Measurements from ENCODE around the gene MAGI1. TPM values are rescaled to one million over a fixed set of nuclear protein-coding genes. Genes with fewer than 3 reads are reported as not detected.
"Not testable (repeated sequence)": the region's sequence is repeated elsewhere in the genome, so short reads cannot be mapped to it uniquely, and the experiment has no call there.

MAGI1 gene
- polyA plus RNA-seq, 1 experiment, result 14.2 TPM

DNA sequence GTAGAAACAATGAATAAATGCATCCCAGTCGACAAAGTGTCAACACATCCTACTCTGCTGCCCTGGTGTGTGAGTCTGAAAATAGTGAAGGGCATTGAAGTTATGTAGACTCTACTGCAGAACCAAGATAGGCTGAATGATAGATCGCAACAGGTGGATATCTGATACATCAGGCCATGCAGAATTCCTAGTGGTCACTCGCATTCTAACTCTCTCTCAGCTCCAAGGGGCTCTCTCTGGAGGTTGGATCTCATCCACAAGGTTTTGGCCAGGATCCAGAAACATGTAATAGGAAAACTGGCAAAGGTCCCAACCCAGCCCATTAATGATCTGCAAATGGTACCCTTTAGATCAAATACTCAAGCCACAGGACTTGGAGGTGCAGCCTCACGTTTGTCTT, 514.1 kb downstream of the MAGI1 start:
- no peak for TF ChIP-seq CTCF (IDR thresholded peaks at IDR 0.05; ENCODE audit: low read depth, low read length)
- Histone ChIP-seq H3K4me3 (ENCODE audit: low read depth, low read length) (no peak overlapping the region), H3K27me3 (ENCODE audit: control insufficient read depth, insufficient read depth, low read length) (no peaks in the 10 kb centered on the region), H3K27ac (ENCODE audit: low read depth, low read length) (no peak overlapping the region), H3K9me3 (ENCODE audit: control insufficient read depth, insufficient read depth, low read length) (no peaks in the 10 kb centered on the region)
- ChIA-PET CTCF (no interaction called here), POLR2A (no interaction called here)
- DNase-seq (ENCODE audit: low read depth, low spot score), result no peak

- CTCF ChIA-PET, result no interaction called here
- TF ChIP-seq CTCF (IDR thresholded peaks at IDR 0.05; ENCODE audit: low read depth, low read length), result no peak
- no peaks in the 10 kb centered on the region for H3K9me3 ChIP-seq (ENCODE audit: control insufficient read depth, insufficient read depth, low read length)
- H3K27ac ChIP-seq (ENCODE audit: low read depth, low read length), result no peak overlapping the region
- no peaks in the 10 kb centered on the region for H3K27me3 ChIP-seq (ENCODE audit: control insufficient read depth, insufficient read depth, low read length)
- H3K4me3 ChIP-seq (ENCODE audit: low read depth, low read length), result no peak overlapping the region
- no peak for DNase-seq (ENCODE audit: low read depth, low spot score)
- POLR2A ChIA-PET, result no interaction called here
Observed at GRCh38 chr3:65523878-65524277, 514.8 kb downstream of the MAGI1 start.

DNA sequence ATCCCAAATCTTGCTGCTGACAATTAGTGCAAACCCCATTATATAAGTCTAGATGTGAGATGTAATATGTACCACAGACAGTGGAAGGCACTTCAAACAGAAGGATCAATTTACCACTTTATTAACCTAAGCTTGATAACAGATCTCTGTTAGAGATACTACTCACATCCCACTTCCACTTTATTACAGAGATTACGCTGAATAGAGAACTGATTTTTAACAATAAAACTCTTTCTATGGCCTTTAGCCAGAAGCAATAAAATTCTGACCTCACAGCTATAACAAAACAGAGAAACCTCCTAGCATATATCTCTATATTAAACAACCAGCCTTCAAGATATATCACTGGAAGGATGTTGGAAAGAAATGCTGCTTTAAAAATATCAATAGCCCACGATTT, 517.7 kb downstream of the MAGI1 start:
- Histone ChIP-seq H3K9me3 (ENCODE audit: control insufficient read depth, insufficient read depth, low read length) (no peaks in the 10 kb centered on the region), H3K27me3 (ENCODE audit: control insufficient read depth, insufficient read depth, low read length) (no peaks in the 10 kb centered on the region), H3K4me3 (ENCODE audit: low read depth, low read length) (no peak overlapping the region), H3K27ac (ENCODE audit: low read depth, low read length) (no peak overlapping the region)
- CTCF ChIA-PET, result no interaction called here
- DNase-seq (ENCODE audit: low read depth, low spot score), result no peak
- POLR2A ChIA-PET, result no interaction called here
- TF ChIP-seq CTCF (IDR thresholded peaks at IDR 0.05; ENCODE audit: low read depth, low read length), result no peak

GRCh38 chr3:65516998-65517397, 521.7 kb downstream of the MAGI1 start:
- Histone ChIP-seq H3K27me3 (ENCODE audit: control insufficient read depth, insufficient read depth, low read length) (no peaks in the 10 kb centered on the region), H3K9me3 (ENCODE audit: control insufficient read depth, insufficient read depth, low read length) (no peaks in the 10 kb centered on the region), H3K27ac (ENCODE audit: low read depth, low read length) (no peak overlapping the region), H3K4me3 (ENCODE audit: low read depth, low read length) (no peak overlapping the region)
- ChIA-PET POLR2A (interaction anchor here (0.6 kb wide), 1 partner anchor 249 kb away, joined by 5 read pairs; no protein-coding TSS in a partner anchor), CTCF (no interaction called here)
- DNase-seq (ENCODE audit: low read depth, low spot score), result no peak
- no peak for TF ChIP-seq CTCF (IDR thresholded peaks at IDR 0.05; ENCODE audit: low read depth, low read length)

DNA sequence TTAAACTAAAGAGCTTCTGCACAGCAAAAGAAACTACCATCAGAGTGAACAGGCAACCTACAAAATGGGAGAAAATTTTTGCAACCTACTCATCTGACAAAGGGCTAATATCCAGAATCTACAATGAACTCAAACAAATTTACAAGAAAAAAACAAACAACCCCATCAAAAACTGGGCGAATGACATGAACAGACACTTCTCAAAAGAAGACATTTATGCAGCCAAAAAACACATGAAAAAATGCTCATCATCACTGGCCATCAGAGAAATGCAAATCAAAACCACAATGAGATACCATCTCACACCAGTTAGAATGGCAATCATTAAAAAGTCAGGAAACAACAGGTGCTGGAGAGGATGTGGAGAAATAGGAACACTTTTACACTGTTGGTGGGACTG, 524.4 kb downstream of the MAGI1 start:
- POLR2A ChIA-PET; H3K27me3 ChIP-seq (ENCODE audit: control insufficient read depth, insufficient read depth, low read length); H3K4me3 ChIP-seq (ENCODE audit: low read depth, low read length); DNase-seq (ENCODE audit: low read depth, low spot score); H3K27ac ChIP-seq (ENCODE audit: low read depth, low read length); H3K9me3 ChIP-seq (ENCODE audit: control insufficient read depth, insufficient read depth, low read length); CTCF ChIA-PET: not testable (repeated sequence)

DNA sequence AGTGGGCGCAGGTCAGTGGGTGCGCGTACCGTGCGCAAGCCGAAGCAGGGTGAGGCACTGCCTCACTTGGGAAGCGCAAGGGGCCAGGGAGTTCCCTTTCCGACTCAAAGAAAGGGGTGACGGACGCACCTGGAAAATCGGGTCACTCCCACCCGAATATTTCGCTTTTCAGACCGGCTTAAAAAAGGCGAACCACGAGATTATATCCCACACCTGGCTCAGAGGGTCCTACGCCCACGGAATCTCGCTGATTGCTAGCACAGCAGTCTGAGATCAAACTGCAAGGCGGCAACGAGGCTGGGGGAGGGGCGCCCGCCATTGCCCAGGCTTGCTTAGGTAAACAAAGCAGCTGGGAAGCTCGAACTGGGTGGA, 529.3 kb downstream of the MAGI1 start:
- H3K9me3 ChIP-seq (ENCODE audit: control insufficient read depth, insufficient read depth, low read length); H3K4me3 ChIP-seq (ENCODE audit: low read depth, low read length); POLR2A ChIA-PET; H3K27ac ChIP-seq (ENCODE audit: low read depth, low read length); CTCF ChIA-PET; DNase-seq (ENCODE audit: low read depth, low spot score); H3K27me3 ChIP-seq (ENCODE audit: control insufficient read depth, insufficient read depth, low read length): not testable (repeated sequence)
